Caco-2 (cell line): Measurements from ENCODE around the gene TSKS. TPM values are rescaled to one million over a fixed set of nuclear protein-coding genes. Genes with fewer than 3 reads are reported as not detected.

ENCODE experiments used
- BruUV-seq: library from RNA; stranded (reverse); fragments of 400-500 nt; replicated peaks from 2 replicates; lab custom pipeline; 2021; lab: Mats Ljungman, UMichigan
- CTCF ChIA-PET: fragments of 300-600 bp; sonication (Branson Sonifier 250); formaldehyde crosslinking; loops from one replicate; lab custom pipeline; 2022; ENCODE audit warnings: antibody characterized with exemption; lab: Charles Lee
- POLR2A ChIA-PET: fragments of 300-600 bp; sonication (Branson Sonifier 250); formaldehyde crosslinking; loops from one replicate; lab custom pipeline; 2022; ENCODE audit warnings: antibody characterized with exemption; lab: Charles Lee
- DNase-seq, 2 experiments: peaks; one replicate each; pipeline versions ENCODE4 v3.0.0 to v3.0.0-alpha.2; 2020 to 2022
- H3K27me3 ChIP-seq: replicated peaks from 2 replicates; pipeline ENCODE4 v1.6.0; 2011; ENCODE audit warnings: low read length; ENCODE audit not compliant: control insufficient read depth, insufficient read depth
- H3K36me3 ChIP-seq: 2 replicates; pipeline ENCODE4 v1.5.1; 2011; ENCODE audit warnings: low read length; ENCODE audit not compliant: control insufficient read depth, insufficient read depth
- H3K4me1 ChIP-seq: fragments of 250-450 bp; sonication (Bioruptor Pico); 2 replicates; pipeline ENCODE4 v1.5.1; 2020; ENCODE audit warnings: mild to moderate bottlenecking
- H3K4me3 ChIP-seq: 2 replicates; pipeline ENCODE4 v1.5.1; 2011; ENCODE audit warnings: low read depth, mild to moderate bottlenecking, control low read depth, low read length
- H3K9me3 ChIP-seq: fragments of 250-450 bp; sonication (Bioruptor Pico); 2 replicates; pipeline ENCODE4 v1.5.1; 2020; ENCODE audit warnings: mild to moderate bottlenecking, moderate library complexity
- H3K27ac Mint-ChIP-seq: one replicate; pipeline ENCODE4 v1.8.0; 2022; ENCODE audit warnings: mixed read lengths; ENCODE audit not compliant: unreplicated experiment
- H3K27me3 Mint-ChIP-seq: one replicate; pipeline ENCODE4 v1.8.0; 2022; ENCODE audit warnings: mixed read lengths; ENCODE audit not compliant: insufficient read depth, unreplicated experiment
- H3K36me3 Mint-ChIP-seq: one replicate; pipeline ENCODE4 v1.8.0; 2022; ENCODE audit warnings: mild to moderate bottlenecking, mixed read lengths; ENCODE audit not compliant: insufficient read depth, unreplicated experiment
- H3K4me1 Mint-ChIP-seq: one replicate; pipeline ENCODE4 v1.8.0; 2022; ENCODE audit warnings: low read depth, mixed read lengths; ENCODE audit not compliant: unreplicated experiment
- H3K4me3 Mint-ChIP-seq: one replicate; pipeline ENCODE4 v1.8.0; 2022; ENCODE audit warnings: mild to moderate bottlenecking, moderate library complexity, mixed read lengths; ENCODE audit not compliant: unreplicated experiment
- H3K9me3 Mint-ChIP-seq: one replicate; pipeline ENCODE4 v1.8.0; 2022; ENCODE audit warnings: mixed read lengths; ENCODE audit not compliant: unreplicated experiment
- CTCF ChIP-seq, 2 experiments: fragments of 200-600 bp in 1 of 2; IDR thresholded peaks; 1 replicate in 1 of 2; 2 replicates in 1 of 2; pipeline versions ENCODE4 v1.5.1 to v1.8.0; 2011 to 2022; ENCODE audit warnings: antibody characterized with exemption in 1 of 2, control low read depth in 1 of 2, inconsistent platforms in 1 of 2, low read depth in 1 of 2, low read length in 1 of 2, mild to moderate bottlenecking in 1 of 2, moderate library complexity in 1 of 2; ENCODE audit not compliant: insufficient read depth in 1 of 2, severe bottlenecking in 1 of 2, unreplicated experiment in 1 of 2
- intact Hi-C: fragments of 100-400 bp; cut with micrococcal nuclease; formaldehyde crosslinking; loops from one replicate; pipeline ENCODE4 v1.10.0; 2022; ENCODE audit not compliant: unreplicated experiment
- total RNA-seq: library from RNA; stranded (reverse); gene quantifications from 2 replicates; pipeline ENCODE4 v1.2.3, GENCODE V29; 2022

Gene TSKS
- total RNA-seq, 1 experiment from 2014 or later = not detected

GRCh38 chr19:49700563-49700962, 62.5 kb downstream of the TSKS start:
- no peaks in the 10 kb centered on the region for H3K9me3 Mint-ChIP-seq
- peaks cover 3% of the 10 kb centered on the region for H3K27me3 Mint-ChIP-seq
- no peak overlapping the region for H3K4me3 Mint-ChIP-seq
- no peaks in the 10 kb centered on the region for H3K36me3 ChIP-seq
- no peak overlapping the region for H3K27ac Mint-ChIP-seq
- no peak overlapping the region for H3K4me3 ChIP-seq
- CTCF ChIA-PET = no interaction called here
- intact Hi-C loops = no loop called here
- POLR2A ChIA-PET = no interaction called here
- DNase-seq = no peak
- no peak for TF ChIP-seq CTCF (IDR thresholded peaks at IDR 0.05; ENCODE audit: insufficient read depth in 1 of 2, low read depth in 1 of 2, low read length in 1 of 2, severe bottlenecking in 1 of 2, unreplicated experiment in 1 of 2)
- peaks cover 11% of the 10 kb centered on the region for H3K4me1 Mint-ChIP-seq
- H3K27me3 ChIP-seq = no peaks in the 10 kb centered on the region
- no TSS peak for BruUV-seq
- H3K36me3 Mint-ChIP-seq = peaks cover 5% of the 10 kb centered on the region
- no peaks in the 10 kb centered on the region for H3K4me1 ChIP-seq
- no peaks in the 10 kb centered on the region for H3K9me3 ChIP-seq

GRCh38 chr19:49699364-49699763, 63.7 kb downstream of the TSKS start:
- no peaks in the 10 kb centered on the region for H3K36me3 ChIP-seq
- peaks cover 1% of the 10 kb centered on the region for H3K9me3 Mint-ChIP-seq
- H3K36me3 Mint-ChIP-seq = peaks cover 5% of the 10 kb centered on the region
- no peak for DNase-seq
- H3K27me3 ChIP-seq = no peaks in the 10 kb centered on the region
- no peak for TF ChIP-seq CTCF (IDR thresholded peaks at IDR 0.05; ENCODE audit: insufficient read depth in 1 of 2, low read depth in 1 of 2, low read length in 1 of 2, severe bottlenecking in 1 of 2, unreplicated experiment in 1 of 2)
- no peaks in the 10 kb centered on the region for H3K4me1 ChIP-seq
- no peak overlapping the region for H3K4me3 ChIP-seq
- peaks cover 11% of the 10 kb centered on the region for H3K4me1 Mint-ChIP-seq
- peaks cover 3% of the 10 kb centered on the region for H3K27me3 Mint-ChIP-seq
- intact Hi-C loops = no loop called here
- ChIA-PET POLR2A (interaction anchor here (0.6 kb wide), 1 partner anchor 59 kb away, joined by 9 read pairs; no protein-coding TSS in a partner anchor), CTCF (interaction anchor here (0.8 to 1.4 kb wide), 2 partner anchors 18 to 120 kb away, joined by 3 to 4 read pairs; no protein-coding TSS in a partner anchor)
- no peak overlapping the region for H3K27ac Mint-ChIP-seq
- BruUV-seq = no TSS peak
- H3K4me3 Mint-ChIP-seq = no peak overlapping the region
- 0 out of 2 replicates have a peak, but pooled peaks cover 2% of the 10 kb centered on the region for H3K9me3 ChIP-seq

- no peaks in the 10 kb centered on the region for H3K4me1 ChIP-seq
- BruUV-seq = no TSS peak
- H3K4me3 Mint-ChIP-seq = no peak overlapping the region
- no peaks in the 10 kb centered on the region for H3K27me3 ChIP-seq
- no peak for DNase-seq
- peaks cover 19% of the 10 kb centered on the region for H3K36me3 Mint-ChIP-seq
- CTCF ChIA-PET = no interaction called here
- peaks cover 3% of the 10 kb centered on the region for H3K27me3 Mint-ChIP-seq
- TF ChIP-seq CTCF (IDR thresholded peaks at IDR 0.05; ENCODE audit: insufficient read depth in 1 of 2, low read depth in 1 of 2, low read length in 1 of 2, severe bottlenecking in 1 of 2, unreplicated experiment in 1 of 2) = no peak
- no peak overlapping the region for H3K4me3 ChIP-seq
- no peak overlapping the region for H3K27ac Mint-ChIP-seq
- peaks cover 11% of the 10 kb centered on the region for H3K4me1 Mint-ChIP-seq
- POLR2A ChIA-PET = no interaction called here
- 0 out of 2 replicates have a peak, but pooled peaks cover 2% of the 10 kb centered on the region for H3K9me3 ChIP-seq
- H3K36me3 ChIP-seq = no peaks in the 10 kb centered on the region
- H3K9me3 Mint-ChIP-seq = peaks cover 10% of the 10 kb centered on the region
- intact Hi-C loops = no loop called here
Observed at GRCh38 chr19:49696865-49697264, 66.2 kb downstream of the TSKS start.
